CD4-positive, alpha-beta T cell treated with Interleukin-10 for 1 hour (primary cell): ENCODE results near the gene APOC4.
"Not testable (repeated sequence)": the region's sequence is repeated elsewhere in the genome, so short reads cannot be mapped to it uniquely, and the experiment has no call there.

Experiments used
- DNase-seq: peaks from one replicate; pipeline ENCODE4 v3.0.0-alpha.2; 2020

Gene APOC4, protein sequence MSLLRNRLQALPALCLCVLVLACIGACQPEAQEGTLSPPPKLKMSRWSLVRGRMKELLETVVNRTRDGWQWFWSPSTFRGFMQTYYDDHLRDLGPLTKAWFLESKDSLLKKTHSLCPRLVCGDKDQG

DNA sequence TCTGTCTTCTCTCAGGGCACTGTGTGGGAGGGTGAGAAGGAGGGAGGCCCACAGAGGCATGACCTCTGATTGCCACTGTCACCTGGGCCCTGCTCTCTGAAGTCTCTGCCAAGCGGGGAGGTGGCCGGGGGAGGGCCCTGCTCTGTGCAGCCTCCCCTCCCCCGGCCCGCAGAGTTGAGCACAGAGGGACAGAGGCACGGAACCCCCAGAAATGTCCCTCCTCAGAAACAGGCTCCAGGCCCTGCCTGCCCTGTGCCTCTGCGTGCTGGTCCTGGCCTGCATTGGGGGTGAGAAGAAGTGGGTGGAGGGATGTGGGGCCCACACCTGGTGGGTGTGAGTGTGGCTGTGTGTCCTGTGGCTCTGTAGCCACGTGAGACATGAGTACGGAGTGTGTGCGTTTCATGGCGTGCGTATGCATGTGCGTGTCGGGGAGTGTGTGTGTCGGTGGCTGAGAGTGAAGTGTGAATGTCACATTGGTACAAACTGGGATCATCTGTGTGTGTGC, at the start of gene APOC4:
TSS of gene APOC4 (plus strand) at position 171 of the 505 bp plus-strand sequence. CDS start at position 212, 41 bp downstream.
- no peak for DNase-seq

DNA sequence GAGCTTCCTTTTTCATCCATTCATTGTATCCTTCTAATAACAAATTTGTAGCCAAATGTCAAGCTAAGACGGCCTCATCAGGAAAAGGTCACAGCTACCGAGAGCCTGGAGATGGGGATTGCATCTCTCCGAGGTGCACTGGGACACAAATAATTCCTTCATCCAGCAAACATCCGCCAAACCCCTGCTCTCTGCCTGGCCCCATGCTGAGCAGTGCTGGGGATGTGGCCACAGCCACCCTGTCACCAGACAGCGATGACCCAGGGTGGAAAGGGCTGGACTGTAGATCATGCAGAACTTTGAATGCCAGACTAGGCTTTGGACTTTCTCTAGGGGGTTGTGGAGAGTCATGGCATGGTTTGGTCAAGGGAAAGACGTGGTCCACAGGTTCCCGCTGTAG, 49.1 kb upstream of the APOC4 start:
- DNase-seq = no peak

DNA sequence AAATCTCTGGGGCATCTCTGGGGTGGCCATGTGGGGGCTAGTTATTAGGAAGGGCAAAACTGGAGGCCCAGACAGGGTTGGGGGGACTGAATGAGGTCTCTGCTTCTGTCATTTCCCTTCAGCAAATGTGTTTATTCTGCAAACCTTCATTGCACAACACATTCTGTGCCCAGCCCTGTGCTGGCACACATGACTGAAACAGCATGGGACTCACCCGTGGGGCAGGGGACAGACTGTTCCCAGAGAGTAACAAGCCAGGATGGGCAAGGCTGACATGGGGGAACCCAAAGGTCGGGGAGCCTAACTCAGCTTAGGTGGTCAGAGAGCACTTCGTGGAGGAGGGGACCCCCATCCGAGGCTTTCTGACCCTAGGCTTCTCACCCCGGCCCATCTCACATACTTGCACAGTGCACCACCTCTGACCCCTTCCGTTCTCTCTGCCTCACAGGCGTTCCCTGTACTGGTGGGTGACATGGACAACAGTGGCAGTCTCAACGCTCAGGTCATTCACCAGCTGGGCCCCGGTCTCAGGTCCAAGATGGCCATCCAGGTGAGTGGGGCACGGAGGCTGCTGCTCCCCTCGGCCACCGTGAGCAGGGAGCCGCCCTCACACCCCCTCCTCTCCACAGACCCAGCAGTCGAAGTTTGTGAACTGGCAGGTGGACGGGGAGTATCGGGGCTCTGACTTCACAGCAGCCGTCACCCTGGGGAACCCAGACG, 48.5 kb upstream of the APOC4 start:
- no peak for DNase-seq

DNA sequence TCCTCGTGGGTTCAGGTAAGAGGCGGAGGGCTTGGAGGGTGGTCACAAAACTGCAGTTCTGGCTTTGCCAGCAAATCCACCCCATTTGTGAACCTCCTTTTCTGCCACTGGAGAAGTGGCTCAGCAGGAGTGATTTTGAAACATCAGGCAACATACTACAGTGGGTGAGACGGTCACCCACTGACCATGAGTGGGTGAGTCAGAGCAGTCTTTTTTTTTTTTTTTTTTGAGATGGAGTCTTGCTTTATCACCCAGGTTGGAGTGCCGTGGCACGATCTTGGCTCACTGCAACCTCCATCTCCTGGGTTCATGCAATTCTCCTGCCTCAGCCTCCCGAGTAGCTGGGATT, 48.0 kb upstream of the APOC4 start:
- no peak for DNase-seq

DNA sequence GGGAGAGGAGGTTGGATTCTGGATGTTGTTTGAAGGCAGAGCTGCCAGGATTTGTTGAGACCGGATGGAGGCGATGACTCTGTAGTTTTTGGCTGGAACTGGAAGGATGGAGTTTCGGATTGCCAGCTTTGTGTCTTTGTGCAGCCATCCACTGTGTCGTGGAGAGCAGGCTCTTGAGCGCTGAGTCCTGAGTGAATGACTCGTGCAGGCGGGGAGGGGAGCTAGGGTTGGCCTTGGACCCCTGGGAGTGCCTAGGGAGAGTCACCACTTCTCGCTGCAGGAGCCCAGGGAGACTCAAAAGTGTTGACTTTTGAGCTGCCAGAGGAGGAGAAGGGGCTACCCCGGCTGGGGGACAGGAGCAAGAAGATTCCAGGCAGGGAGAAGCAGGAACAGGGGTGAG, 47.1 kb upstream of the APOC4 start:
- DNase-seq = no peak

DNA sequence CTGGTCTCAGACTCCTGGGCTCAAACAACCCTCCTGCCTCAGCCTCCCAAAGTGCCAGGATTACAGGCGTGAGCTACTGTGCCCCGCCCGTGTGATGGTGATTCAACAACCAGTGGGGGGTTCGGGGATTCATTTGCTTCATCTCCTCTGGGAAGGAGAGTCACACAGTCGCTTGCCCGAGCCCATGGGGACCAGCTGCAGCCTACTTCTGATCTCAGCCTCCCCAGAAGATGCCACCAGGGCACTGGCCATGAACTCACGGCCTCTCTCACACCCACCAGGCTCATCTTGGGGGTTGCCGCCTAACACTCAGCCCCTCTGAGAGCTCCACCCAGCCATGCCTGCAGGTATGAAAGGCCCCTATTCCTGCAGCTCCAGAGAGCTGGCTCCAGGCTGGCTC, 44.2 kb upstream of the APOC4 start:
- DNase-seq = no peak

DNA sequence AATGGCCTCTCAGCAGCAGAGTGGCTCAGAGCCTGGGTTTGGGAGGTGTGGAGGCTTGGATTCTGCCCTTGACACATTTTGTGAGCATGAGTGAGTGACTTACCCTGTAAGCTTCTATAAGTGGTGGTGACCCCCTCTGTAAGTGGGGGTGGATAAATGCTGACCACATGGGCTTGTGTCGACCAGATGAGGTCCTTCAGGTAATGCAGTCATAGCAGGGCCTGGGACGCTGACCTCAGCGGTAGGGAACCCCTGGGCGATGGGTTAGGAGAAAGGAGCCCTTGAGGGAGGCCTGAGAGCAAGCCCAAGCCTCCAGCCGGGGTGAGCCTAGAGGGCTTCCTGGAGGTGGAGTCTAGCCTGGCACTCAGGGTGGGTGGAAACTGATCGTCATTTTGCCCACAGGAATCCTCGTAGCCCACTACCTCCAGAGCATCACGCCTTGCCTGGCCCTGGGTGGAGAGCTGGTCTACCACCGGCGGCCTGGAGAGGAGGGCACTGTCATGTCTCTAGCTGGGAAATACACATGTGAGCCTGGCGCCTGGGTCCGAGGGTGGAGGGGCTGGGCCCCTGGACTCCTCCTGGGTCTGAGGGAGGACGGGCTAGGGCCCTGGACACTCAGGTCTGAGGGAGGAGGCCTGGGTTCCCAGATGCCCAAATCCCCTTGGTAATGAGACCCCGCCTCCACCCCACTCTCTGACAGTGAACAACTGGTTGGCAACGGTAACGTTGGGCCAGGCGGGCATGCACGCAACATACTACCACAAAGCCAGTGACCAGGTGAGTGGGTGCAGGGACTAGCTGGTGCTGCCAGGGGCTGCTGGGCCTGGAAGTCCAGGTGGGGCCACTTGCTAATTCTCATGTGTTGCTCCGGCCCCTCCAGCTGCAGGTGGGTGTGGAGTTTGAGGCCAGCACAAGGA, 41.5 kb upstream of the APOC4 start:
- no peak for DNase-seq

DNA sequence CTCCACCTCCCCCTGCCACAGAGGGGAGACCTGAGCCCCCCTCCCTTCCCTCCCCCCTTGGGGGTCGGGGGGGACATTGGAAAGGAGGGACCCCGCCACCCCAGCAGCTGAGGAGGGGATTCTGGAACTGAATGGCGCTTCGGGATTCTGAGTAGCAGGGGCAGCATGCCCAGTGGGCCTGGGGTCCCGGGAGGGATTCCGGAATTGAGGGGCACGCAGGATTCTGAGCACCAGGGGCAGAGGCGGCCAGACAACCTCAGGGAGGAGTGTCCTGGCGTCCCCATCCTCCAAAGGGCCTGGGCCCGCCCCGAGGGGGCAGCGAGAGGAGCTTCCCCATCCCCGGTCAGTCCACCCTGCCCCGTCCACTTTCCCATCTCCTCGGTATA, 38.8 kb upstream of the APOC4 start:
- DNase-seq = no peak

DNA sequence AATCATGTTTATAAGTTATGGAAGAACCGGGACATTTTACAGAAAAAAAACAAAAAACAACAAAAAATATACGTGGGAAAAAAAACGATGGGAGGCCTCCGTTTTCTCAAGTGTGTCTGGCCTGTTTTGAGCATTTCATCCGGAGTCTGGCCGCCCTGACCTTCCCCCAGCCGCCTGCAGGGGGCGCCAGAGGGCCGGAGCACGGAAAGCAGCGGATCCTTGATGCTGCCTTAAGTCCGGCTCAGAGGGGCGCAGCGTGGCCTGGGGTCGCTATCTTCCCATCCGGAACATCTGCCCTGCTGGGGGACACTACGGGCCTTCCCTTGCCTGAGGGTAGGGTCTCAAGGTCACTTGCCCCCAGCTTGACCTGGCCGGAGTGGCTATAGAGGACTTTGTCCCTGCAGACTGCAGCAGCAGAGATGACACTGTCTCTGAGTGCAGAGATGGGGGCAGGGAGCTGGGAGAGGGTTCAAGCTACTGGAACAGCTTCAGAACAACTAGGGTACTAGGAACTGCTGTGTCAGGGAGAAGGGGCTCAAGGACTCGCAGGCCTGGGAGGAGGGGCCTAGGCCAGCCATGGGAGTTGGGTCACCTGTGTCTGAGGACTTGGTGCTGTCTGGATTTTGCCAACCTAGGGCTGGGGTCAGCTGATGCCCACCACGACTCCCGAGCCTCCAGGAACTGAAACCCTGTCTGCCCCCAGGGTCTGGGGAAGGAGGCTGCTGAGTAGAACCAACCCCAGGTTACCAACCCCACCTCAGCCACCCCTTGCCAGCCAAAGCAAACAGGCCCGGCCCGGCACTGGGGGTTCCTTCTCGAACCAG, 38.2 kb upstream of the APOC4 start:
- peak; percentile 74 for DNase-seq

DNA sequence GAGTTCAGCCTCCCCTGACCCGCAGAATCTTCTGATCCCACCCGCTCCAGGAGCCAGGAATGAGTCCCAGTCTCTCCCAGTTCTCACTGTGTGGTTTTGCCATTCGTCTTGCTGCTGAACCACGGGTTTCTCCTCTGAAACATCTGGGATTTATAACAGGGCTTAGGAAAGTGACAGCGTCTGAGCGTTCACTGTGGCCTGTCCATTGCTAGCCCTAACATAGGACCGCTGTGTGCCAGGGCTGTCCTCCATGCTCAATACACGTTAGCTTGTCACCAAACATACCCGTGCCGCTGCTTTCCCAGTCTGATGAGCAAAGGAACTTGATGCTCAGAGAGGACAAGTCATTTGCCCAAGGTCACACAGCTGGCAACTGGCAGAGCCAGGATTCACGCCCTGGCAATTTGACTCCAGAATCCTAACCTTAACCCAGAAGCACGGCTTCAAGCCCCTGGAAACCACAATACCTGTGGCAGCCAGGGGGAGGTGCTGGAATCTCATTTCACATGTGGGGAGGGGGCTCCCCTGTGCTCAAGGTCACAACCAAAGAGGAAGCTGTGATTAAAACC, 37.5 kb upstream of the APOC4 start:
- DNase-seq = no peak

DNA sequence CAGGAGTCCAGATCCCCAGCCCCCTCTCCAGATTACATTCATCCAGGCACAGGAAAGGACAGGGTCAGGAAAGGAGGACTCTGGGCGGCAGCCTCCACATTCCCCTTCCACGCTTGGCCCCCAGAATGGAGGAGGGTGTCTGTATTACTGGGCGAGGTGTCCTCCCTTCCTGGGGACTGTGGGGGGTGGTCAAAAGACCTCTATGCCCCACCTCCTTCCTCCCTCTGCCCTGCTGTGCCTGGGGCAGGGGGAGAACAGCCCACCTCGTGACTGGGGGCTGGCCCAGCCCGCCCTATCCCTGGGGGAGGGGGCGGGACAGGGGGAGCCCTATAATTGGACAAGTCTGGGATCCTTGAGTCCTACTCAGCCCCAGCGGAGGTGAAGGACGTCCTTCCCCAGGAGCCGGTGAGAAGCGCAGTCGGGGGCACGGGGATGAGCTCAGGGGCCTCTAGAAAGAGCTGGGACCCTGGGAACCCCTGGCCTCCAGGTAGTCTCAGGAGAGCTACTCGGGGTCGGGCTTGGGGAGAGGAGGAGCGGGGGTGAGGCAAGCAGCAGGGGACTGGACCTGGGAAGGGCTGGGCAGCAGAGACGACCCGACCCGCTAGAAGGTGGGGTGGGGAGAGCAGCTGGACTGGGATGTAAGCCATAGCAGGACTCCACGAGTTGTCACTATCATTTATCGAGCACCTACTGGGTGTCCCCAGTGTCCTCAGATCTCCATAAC, 36.4 kb upstream of the APOC4 start, which contains the start of gene APOE:
TSS of gene APOE (plus strand) at position 360 of the 724 bp plus-strand sequence. CDS start 829 bp downstream, outside the sequence.
- DNase-seq = no peak

DNA sequence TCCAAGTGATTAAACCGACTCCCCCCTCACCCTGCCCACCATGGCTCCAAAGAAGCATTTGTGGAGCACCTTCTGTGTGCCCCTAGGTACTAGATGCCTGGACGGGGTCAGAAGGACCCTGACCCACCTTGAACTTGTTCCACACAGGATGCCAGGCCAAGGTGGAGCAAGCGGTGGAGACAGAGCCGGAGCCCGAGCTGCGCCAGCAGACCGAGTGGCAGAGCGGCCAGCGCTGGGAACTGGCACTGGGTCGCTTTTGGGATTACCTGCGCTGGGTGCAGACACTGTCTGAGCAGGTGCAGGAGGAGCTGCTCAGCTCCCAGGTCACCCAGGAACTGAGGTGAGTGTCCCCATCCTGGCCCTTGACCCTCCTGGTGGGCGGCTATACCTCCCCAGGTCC, 34.4 kb upstream of the APOC4 start:
- no peak for DNase-seq

DNA sequence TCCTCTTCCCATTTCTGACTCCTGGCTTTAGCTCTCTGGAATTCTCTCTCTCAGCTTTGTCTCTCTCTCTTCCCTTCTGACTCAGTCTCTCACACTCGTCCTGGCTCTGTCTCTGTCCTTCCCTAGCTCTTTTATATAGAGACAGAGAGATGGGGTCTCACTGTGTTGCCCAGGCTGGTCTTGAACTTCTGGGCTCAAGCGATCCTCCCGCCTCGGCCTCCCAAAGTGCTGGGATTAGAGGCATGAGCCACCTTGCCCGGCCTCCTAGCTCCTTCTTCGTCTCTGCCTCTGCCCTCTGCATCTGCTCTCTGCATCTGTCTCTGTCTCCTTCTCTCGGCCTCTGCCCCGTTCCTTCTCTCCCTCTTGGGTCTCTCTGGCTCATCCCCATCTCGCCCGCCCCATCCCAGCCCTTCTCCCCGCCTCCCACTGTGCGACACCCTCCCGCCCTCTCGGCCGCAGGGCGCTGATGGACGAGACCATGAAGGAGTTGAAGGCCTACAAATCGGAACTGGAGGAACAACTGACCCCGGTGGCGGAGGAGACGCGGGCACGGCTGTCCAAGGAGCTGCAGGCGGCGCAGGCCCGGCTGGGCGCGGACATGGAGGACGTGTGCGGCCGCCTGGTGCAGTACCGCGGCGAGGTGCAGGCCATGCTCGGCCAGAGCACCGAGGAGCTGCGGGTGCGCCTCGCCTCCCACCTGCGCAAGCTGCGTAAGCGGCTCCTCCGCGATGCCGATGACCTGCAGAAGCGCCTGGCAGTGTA, 33.8 kb upstream of the APOC4 start:
- no peak for DNase-seq

DNA sequence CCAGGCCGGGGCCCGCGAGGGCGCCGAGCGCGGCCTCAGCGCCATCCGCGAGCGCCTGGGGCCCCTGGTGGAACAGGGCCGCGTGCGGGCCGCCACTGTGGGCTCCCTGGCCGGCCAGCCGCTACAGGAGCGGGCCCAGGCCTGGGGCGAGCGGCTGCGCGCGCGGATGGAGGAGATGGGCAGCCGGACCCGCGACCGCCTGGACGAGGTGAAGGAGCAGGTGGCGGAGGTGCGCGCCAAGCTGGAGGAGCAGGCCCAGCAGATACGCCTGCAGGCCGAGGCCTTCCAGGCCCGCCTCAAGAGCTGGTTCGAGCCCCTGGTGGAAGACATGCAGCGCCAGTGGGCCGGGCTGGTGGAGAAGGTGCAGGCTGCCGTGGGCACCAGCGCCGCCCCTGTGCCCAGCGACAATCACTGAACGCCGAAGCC, 33.2 kb upstream of the APOC4 start:
- DNase-seq = no peak

DNA sequence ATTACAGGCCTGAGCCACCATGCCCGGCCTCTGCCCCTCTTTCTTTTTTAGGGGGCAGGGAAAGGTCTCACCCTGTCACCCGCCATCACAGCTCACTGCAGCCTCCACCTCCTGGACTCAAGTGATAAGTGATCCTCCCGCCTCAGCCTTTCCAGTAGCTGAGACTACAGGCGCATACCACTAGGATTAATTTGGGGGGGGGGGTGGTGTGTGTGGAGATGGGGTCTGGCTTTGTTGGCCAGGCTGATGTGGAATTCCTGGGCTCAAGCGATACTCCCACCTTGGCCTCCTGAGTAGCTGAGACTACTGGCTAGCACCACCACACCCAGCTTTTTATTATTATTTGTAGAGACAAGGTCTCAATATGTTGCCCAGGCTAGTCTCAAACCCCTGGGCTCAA, 32.3 kb upstream of the APOC4 start:
- DNase-seq = no peak

DNA sequence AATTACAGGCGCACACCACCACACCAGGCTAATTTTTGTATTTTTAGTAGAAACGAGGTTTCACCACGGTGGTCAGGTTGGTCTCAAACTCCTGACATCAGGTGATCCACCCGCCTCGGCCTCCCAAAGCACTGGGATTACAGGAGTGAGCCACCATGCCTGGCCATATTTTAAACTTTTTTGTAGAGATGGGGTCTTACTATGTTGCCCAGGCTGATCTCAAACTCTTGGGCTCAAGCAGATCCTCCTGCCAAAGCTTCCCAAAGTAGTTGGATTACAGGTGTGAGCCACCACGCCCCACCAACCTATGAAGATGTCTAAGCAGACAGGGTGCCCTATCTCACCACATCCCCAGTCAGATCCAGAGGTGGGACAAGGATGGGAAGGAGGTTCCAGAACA, 30.1 kb upstream of the APOC4 start:
- DNase-seq = not testable (repeated sequence)

DNA sequence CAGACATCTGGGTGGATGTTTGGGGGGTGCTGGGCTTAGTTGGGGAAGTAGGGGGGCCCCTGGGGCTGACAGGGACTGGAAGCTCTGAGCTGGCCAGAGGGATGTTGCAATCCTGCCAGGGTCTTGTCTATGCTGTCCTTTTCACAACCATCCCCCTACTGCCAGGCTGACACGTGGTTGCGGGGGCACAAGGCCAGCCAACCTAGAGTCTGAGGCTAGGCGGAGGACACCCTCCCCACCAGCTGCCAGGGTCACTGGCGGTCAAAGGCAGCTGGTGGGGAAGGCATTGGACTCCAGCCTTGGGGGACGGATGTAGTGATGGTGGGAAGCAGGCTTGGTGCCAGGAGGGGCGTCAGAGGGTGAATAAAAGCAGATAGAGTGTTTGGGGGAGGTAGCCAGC, 29.2 kb upstream of the APOC4 start:
- no peak for DNase-seq

DNA sequence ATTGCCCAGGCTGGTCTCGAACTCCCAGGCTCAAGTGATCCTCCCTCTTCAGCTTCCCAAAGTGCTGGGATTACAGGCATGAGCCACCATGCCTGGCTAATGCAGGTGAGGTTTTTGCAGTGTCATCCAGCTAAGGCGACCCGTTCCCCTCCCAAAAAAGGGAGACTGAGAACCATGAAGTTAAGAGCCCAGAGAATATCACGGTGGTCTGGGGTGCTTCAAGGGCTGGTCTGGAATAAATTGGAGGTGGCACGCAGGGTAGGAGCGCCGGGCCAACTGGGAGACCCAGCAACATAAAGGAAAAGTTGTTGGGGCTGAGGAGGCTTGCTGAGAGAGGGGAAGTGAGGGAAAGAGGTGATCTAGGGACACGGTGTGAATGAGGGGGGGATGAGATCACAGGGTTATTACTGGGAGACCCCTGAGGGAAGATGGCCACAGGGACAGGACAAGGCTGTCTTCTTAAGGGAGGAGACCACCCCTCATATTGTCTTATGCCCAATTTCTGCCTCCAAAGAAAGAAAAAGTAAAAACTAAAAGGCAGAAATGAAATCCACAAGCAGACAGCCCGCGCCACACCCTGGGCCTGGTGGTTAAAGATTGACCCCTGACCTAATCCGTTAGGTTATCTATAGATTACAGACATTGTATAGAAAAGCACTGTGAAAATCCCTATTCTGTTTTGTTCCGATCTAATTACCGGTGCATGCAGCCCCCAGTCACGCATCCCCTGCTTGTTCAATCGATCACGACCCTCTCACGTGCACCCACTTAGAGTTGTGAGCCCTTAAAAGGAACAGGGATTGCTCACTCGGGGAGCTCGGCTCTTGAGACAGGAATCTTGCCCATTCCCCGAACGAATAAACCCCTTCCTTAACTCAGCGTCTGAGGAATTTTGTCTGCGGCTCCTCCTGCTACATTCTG, 28.3 kb upstream of the APOC4 start:
- DNase-seq = not testable (repeated sequence)

DNA sequence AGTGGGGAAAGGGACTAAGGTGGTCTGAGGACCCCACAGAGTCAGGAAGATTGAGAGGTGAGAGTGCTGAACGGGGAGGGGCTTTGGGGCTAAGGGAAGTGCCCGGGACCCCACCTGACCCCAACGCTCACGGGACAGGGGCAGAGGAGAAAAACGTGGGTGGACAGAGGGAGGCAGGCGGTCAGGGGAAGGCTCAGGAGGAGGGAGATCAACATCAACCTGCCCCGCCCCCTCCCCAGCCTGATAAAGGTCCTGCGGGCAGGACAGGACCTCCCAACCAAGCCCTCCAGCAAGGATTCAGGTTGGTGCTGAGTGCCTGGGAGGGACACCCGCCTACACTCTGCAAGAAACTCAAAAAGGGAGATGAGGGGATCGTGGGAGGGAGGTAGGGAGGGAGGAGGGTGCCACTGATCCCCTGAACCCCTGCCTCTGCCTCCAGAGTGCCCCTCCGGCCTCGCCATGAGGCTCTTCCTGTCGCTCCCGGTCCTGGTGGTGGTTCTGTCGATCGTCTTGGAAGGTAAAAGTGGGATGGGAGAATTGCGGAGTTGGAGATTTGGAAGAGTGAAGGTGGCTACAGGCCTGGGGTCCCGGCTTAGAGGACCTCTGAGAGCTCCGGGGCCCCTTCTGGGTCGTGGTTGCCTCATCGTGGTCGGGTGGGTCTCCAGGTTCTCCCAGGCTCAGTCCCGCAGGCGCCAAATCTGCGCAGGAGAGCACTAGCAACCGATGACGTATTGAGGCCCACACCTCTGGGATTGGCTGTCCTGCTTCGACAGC, 27.4 kb upstream of the APOC4 start, which contains the start of gene APOC1:
TSS of gene APOC1 (plus strand) at position 176 of the 774 bp plus-strand sequence. CDS start at position 460, 284 bp downstream.
- DNase-seq = peak; percentile 82
